Muscle of leg (tissue), 11 donors: Measurements from ENCODE around the gene PSMA5. TPM values are rescaled to one million over a fixed set of nuclear protein-coding genes. Genes with fewer than 3 reads are reported as not detected.
"Not testable (repeated sequence)": the region's sequence is repeated elsewhere in the genome, so short reads cannot be mapped to it uniquely, and the experiment has no call there.

Experiments used
- DNase-seq: peaks from one replicate; pipeline ENCODE4 v3.0.0; 2013
- H3K27ac ChIP-seq: one replicate; pipeline ENCODE4 v1.5.1; 2013; ENCODE audit warnings: mild to moderate bottlenecking, low read length, control low read depth
- H3K27me3 ChIP-seq: one replicate; pipeline ENCODE4 v1.6.1; 2013; ENCODE audit warnings: low read length; ENCODE audit not compliant: control insufficient read depth, insufficient read depth
- H3K36me3 ChIP-seq: one replicate; pipeline ENCODE4 v1.6.1; 2013; ENCODE audit warnings: low read length; ENCODE audit not compliant: control insufficient read depth, insufficient read depth
- H3K4me1 ChIP-seq: one replicate; pipeline ENCODE4 v1.6.1; 2013; ENCODE audit warnings: low read length; ENCODE audit not compliant: control insufficient read depth, insufficient read depth
- H3K4me3 ChIP-seq: one replicate; pipeline ENCODE4 v1.5.1; 2013; ENCODE audit warnings: low read length, control low read depth
- H3K9me3 ChIP-seq: replicated peaks from 2 replicates; pipeline ENCODE4 v1.6.1; 2013; ENCODE audit warnings: low read depth, low read length; ENCODE audit not compliant: control insufficient read depth
- WGBS: methylation state at CpG from one replicate; pipeline ENCODE4 v1.1.5; 2013; ENCODE audit warnings: missing lambda C conversion rate; ENCODE audit not compliant: insufficient coverage; 5-methylcytosine and 5-hydroxymethylcytosine counted together
- polyA plus RNA-seq, 8 donors: library from polyadenylated mRNA; unstranded; fragments of 120-200 nt; gene quantifications; one replicate each; pipeline versions ENCODE4 v1.2.1 to v1.2.3, GENCODE V29; 2013; ENCODE audit warnings: inconsistent platforms in 1 of 8, low replicate concordance in 1 of 8; ENCODE audit not compliant: insufficient read length in 8 of 8, insufficient read depth in 1 of 8
- total RNA-seq: library from RNA; stranded (reverse); fragments of 120-200 nt; gene quantifications from one replicate; pipeline ENCODE4 v1.2.4, GENCODE V29; 2013

PSMA5 gene
- total and polyA plus RNA-seq, 9 donors: 62.8 to 95.9 (median 80.6) TPM

DNA sequence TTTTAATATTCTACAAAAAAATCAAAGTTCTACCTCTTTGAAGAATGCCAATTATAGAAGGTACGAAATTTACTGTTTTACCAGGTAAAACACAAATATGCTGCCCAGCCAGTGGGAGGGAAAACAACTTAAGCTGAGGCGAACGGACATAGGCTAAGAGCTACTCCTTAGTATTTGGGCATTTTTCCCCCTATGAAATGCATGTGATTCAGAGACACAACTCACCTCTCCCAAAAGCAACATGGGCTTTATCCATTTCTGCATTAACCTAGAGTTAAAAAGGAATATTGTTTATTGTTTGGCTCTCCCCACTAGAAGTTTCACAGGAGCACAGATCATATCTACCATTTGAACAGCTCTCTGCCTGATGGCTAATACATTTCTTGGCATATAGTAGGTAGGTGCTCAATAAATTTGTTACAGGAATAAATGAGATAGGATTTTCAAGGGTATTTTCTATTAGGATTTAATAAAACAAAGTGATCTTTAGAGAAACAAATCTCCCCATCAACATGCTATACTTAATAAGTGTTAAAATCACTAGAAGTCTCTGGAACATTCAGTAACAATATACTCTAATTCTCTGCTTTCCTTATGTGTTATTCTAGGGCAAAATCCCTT is 26.1 kb downstream of the PSMA5 start:
- no CpG with 5 or more reads among the region's 3 CpGs for WGBS

DNA sequence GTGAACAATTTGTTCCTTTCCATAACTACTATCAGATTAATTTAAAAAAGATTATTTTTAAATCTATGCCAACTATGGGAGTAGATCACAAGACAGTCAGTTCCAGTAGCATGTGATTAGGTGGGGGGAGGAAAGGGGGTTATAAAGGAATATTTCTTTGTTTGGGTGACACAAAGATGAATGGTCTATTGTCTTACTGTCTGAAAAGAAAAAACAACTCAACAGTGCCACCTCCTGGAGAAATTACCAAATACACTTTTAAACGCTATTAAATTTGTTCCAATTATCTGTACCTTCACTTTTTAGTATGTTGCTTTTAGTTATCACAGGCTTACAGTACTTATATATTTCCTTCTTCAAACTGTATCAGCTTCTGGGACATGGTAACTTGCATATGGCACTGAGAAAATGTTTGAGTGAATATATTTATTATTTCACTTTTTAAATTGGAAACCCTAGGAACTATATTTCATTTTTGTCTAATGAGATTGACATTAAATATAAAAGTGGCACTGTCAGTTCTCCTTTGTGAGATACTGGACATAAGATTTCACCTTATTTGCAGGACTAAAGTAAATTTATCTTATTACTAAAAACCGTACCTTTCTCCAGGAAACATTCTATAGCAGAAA is 26.8 kb downstream of the PSMA5 start:
- Histone ChIP-seq H3K9me3 (no peaks in the 10 kb centered on the region), H3K4me3 (no peak overlapping the region), H3K36me3 (peaks cover 8% of the 10 kb centered on the region), H3K4me1 (peaks cover 18% of the 10 kb centered on the region), H3K27me3 (peaks cover 3% of the 10 kb centered on the region), H3K27ac (no peak overlapping the region)
- DNase-seq: peak; percentile 77
- no CpG with 5 or more reads among the region's 2 CpGs for WGBS

More for the DNA sequence above, 26.1 kb downstream of the PSMA5 start:
- H3K27me3 ChIP-seq: peaks cover 3% of the 10 kb centered on the region
- peaks cover 18% of the 10 kb centered on the region for H3K4me1 ChIP-seq
- no peak overlapping the region for H3K27ac ChIP-seq
- no peaks in the 10 kb centered on the region for H3K9me3 ChIP-seq
- H3K36me3 ChIP-seq: peaks cover 12% of the 10 kb centered on the region
- no peak overlapping the region for H3K4me3 ChIP-seq
- DNase-seq: no peak

DNA sequence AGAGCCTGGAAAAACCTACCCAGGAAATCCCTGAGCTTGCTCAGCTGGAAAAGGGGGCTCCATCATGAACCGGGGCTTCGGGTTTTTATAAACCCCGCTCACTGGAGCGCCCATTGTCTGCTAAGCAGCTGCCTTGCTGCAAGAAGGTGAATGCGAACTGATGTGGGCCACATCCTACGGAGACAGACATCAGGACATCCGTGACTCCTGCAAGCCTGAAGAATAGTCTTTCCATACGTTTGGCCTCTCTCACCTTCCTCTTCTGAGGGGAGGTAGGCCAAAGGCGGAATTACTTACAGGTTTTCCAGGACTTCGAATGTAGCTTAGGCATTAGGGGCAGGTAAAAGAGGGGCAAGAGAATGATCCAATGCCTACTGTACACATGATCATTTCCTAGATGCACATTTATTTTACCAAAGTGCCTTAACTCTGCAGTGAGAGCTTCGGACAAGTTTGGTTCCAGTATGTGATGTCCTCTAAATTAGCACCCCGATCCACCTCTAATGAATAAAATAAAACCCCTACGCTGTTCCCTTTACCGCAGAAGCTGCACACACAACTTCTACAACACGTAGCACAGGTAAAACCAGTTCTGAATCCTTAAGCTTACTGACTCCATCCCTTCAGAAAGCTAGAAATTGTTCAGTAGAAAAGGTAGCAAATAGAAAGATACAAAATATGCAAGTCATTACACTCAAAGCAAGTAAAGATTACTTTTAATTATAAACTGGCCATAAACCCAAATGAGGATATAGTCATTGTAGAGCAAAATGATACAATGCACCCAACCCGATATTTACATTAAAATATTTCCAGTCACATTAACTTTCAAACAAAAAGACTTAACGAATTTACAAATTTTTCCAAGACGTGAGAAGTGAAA is 27.7 kb downstream of the PSMA5 start:
- DNase-seq: no peak
- peaks cover 18% of the 10 kb centered on the region for H3K4me1 ChIP-seq
- peak overlapping the region; percentile 56 for H3K27ac ChIP-seq
- peaks cover 6% of the 10 kb centered on the region for H3K36me3 ChIP-seq
- H3K9me3 ChIP-seq: no peaks in the 10 kb centered on the region
- peak overlapping the region; percentile 60 for H3K4me3 ChIP-seq
- 32% methylated on average over 6 of the region's 18 CpGs for WGBS
- peaks cover 3% of the 10 kb centered on the region for H3K27me3 ChIP-seq

DNA sequence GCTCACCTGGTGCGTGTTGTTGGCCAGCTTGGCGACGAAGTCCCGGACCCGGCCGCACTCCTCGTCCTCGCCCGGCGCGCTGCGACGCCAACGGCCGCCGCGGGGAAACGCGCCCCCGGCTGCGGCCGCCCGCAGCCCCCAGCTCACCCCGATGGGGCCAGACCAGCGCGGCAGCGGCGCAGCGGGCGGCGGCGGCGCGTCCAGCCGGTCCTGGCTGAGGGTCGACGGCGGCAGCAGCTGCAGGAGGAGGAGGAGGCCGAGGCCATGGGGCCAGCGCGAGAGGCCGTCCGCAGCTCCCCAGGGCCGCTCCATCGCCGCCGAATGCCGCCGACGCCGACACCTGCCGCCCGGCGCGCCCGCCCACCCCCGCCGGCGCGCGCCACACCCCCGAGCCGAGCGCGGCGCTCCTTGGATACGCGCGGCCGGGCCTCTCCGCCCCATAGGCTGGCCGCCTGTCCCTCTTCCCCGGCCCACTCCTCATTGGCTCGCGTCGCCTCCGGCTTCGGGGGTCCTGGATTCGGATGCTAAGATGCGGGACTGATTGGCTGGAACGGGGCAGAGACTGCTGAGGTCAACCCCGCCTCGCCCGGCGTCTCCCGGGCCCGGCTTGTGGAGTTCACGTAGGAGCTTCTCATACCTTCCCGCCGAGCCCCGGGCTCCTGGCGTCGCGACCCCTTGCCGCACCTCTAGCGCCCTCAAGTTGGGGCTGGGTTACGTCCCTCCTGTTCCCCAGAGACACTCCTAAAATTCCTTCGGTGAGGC is 28.5 kb downstream of the PSMA5 start, which contains the start of gene SORT1:
SORT1 (minus strand) TSS at position 338 of the 762 bp plus-strand sequence; CDS start at position 312, 26 bp downstream.
- Histone ChIP-seq H3K4me1 (peaks cover 22% of the 10 kb centered on the region), H3K36me3 (peaks cover 4% of the 10 kb centered on the region), H3K27me3 (peaks cover 3% of the 10 kb centered on the region), H3K27ac (peak within 1 kb of the TSS; percentile 56), H3K9me3 (no peaks in the 10 kb centered on the region), H3K4me3 (peak within 1 kb of the TSS; percentile 60)
- WGBS: under 1% methylated on average over 98 of the region's 98 CpGs
- DNase-seq: peak; percentile 95

DNA sequence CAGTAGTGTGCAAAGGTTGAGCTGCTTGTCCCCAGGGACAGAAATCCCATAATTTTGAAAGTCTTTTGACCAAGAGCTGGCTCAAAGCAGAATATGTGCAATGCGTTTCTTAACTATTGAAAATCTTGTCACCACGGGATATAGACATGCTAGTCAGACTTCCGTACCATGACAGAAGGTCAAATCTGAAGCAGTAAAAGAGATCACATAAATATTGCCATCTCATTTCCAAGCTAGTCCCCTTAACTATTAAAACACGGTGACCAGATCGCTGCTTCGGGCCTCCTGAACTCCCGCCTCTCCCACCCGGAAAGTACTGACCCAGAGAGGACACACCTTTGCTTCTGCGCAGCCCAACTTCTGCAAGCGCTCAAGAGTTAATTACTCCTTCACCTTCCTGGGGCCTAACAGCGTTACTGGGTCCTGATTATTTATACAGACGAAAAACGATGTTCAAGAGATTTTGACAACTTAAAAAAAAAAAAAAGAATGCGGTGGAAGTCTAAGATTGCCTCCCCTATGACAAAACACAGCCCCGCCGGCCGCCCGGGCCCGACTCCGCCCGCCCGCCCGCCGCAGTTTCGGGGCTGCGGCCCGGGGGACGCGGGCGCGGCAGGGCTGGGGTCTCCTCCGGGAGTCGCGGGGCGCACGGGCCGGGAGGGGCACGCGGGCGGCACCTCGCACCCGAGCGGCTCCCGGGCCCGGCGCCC is 29.2 kb downstream of the PSMA5 start:
- Histone ChIP-seq H3K36me3 (peaks cover 2% of the 10 kb centered on the region), H3K27ac (no peak overlapping the region), H3K27me3 (peaks cover 3% of the 10 kb centered on the region), H3K9me3 (no peaks in the 10 kb centered on the region), H3K4me3 (peak overlapping the region; percentile 60), H3K4me1 (peaks cover 26% of the 10 kb centered on the region)
- DNase-seq: no peak
- WGBS: 4% methylated on average over 36 of the region's 46 CpGs

DNA sequence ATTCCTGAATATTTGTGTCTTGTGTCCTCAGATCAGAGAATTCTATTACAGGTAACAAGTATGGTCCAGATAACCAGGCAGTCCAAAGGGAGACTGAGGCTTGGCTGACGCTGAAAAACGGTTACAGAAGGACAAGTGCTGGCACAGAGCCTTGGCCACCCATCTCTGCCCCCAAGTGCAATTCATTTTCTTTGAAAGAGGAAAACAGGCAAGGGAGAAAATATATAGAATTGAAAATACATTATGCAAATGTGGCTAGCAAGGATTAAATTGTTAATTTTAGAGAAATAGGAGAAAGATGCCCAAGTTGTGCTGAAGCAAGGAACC is 29.8 kb downstream of the PSMA5 start:
- DNase-seq: no peak
- Histone ChIP-seq H3K4me3 (peak overlapping the region; percentile 40), H3K36me3 (no peaks in the 10 kb centered on the region), H3K27me3 (peaks cover 3% of the 10 kb centered on the region), H3K27ac (no peak overlapping the region), H3K9me3 (no peaks in the 10 kb centered on the region), H3K4me1 (peaks cover 27% of the 10 kb centered on the region)
- WGBS: no CpG with 5 or more reads among the region's 2 CpGs

DNA sequence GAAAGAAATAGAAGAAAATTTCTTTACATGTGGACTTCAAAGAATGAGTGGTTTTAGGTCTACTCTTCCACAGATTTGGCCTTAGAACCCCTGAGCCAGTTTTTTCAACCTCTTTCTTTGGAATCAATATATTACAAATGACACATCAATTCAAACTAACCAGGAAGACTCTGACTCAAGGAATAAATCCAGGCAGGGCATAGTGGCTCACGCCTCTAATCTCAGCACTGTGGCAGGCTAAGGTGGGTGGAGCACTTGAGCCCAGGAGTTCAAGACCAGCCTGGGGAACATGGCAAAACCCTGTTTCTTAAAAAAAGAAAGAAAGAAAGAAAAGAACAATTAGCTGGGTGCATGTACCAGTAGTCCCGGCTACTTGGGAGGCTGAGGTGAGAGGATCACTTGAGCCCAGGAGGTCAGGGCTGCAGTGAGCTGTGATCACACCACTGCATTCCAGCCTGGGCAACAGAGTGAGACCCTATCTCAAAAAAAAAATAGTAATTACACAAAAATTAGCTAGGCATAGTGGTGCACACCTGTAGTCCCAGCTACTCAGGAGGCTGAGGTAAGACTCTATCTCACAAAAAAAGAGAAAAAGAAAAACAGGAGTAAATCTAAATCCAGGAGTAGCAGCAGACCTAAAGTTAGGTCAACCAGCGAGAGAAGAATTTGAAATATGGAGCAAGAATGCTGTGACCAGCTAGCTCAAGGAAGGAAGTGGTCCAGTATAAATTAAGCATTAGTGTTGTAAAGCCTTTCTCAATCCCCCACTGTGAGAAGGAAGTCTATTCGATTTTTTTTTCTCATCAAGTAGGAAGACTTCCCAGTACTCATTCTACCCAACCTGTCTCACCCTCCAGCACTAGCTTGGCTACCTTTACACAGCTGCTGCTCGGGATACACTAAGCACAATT is 30.4 kb downstream of the PSMA5 start:
- Histone ChIP-seq H3K4me1 (peaks cover 27% of the 10 kb centered on the region), H3K27me3 (peaks cover 3% of the 10 kb centered on the region), H3K4me3 (no peak overlapping the region), H3K27ac (no peak overlapping the region), H3K9me3 (no peaks in the 10 kb centered on the region), H3K36me3 (no peaks in the 10 kb centered on the region)
- 100% methylated on average over 1 of the region's 5 CpGs for WGBS
- DNase-seq: peak; percentile 25

DNA sequence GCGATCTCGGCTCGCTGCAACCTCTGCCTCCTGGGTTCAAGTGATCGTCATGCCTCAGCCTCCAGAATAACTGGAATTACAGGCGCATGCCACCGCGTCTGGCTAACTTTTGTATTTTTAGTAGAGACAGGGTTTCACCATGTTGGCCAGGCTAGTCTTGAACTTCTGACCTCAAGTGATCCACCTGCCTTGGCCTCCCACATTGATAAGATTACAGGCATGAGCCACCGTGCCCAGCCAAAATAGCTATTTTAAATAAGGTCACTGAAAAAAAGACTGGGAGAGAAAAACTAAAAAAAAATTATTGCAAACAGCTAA is 31.0 kb downstream of the PSMA5 start:
- not testable (repeated sequence) for H3K4me3 ChIP-seq, DNase-seq, H3K27ac ChIP-seq, H3K27me3 ChIP-seq, H3K36me3 ChIP-seq, H3K9me3 ChIP-seq
- peaks cover 28% of the 10 kb centered on the region for H3K4me1 ChIP-seq
- WGBS: 60% methylated on average over 4 of the region's 8 CpGs
